H1 (cell line): ENCODE measurements around the gene GIPC1. TPM values are rescaled to one million over a fixed set of nuclear protein-coding genes. Genes with fewer than 3 reads are reported as not detected.

Source experiments
- CTCF ChIA-PET: fragments of 300-600 bp; sonication (Branson Sonifier 250); formaldehyde crosslinking; loops from one replicate; lab custom pipeline; 2021; ENCODE audit not compliant: partially characterized antibody; lab: Charles Lee
- POLR2A ChIA-PET: fragments of 300-600 bp; sonication (Branson Sonifier 250); formaldehyde crosslinking; loops from one replicate; lab custom pipeline; 2021; ENCODE audit warnings: inconsistent platforms; ENCODE audit not compliant: partially characterized antibody; lab: Charles Lee
- DNase-seq, 2 experiments: peaks; one replicate each; pipeline versions ENCODE4 v3.0.0 to v3.0.0-alpha.2; 2010 to 2022; ENCODE audit warnings: low spot score in 2 of 2, low read depth in 1 of 2, mixed read lengths in 1 of 2
- FAIRE-seq: peaks from 2 replicates; lab custom pipeline; 2011; peaks lifted over from hg19 to GRCh38; lab: Jason Lieb, UNC
- H2AFZ ChIP-seq: 2 replicates; pipeline ENCODE4 v1.8.1; 2012; ENCODE audit warnings: low read length, inconsistent platforms
- H2AK5ac ChIP-seq: 2 replicates; pipeline ENCODE4 v1.6.1; 2013; ENCODE audit warnings: low read depth, low read length
- H2BK120ac ChIP-seq: replicated peaks from 2 replicates; pipeline ENCODE3; 2013; ENCODE audit warnings: low read depth, low read length, inconsistent platforms
- H2BK12ac ChIP-seq: 2 replicates; pipeline ENCODE4 v1.6.1; 2013; ENCODE audit warnings: low read depth, low read length
- H2BK15ac ChIP-seq: 2 replicates; pipeline ENCODE4 v1.6.1; 2013; ENCODE audit warnings: low read length
- H2BK20ac ChIP-seq: 2 replicates; pipeline ENCODE4 v1.6.1; 2013; ENCODE audit warnings: low read length
- H2BK5ac ChIP-seq: 2 replicates; pipeline ENCODE4 v1.6.1; 2013; ENCODE audit warnings: low read depth, low read length
- H3K14ac ChIP-seq: 2 replicates; pipeline ENCODE4 v1.6.1; 2013; ENCODE audit warnings: inconsistent platforms; ENCODE audit not compliant: insufficient read length
- H3K18ac ChIP-seq: 2 replicates; pipeline ENCODE4 v1.6.1; 2013; ENCODE audit warnings: low read length; ENCODE audit errors: extremely low read depth
- H3K23ac ChIP-seq: 2 replicates; pipeline ENCODE4 v1.6.1; 2013; ENCODE audit warnings: inconsistent platforms; ENCODE audit not compliant: insufficient read length
- H3K23me2 ChIP-seq: 2 replicates; pipeline ENCODE4 v1.6.1; 2013; ENCODE audit warnings: low read depth, low read length
- H3K27ac ChIP-seq: 2 replicates; pipeline ENCODE4 v1.6.1; 2011; ENCODE audit warnings: low read depth, low read length, inconsistent platforms
- H3K27me3 ChIP-seq, 4 experiments: replicated peaks in 1 of 4; 1 replicate in 1 of 4; 2 replicates in 3 of 4; pipeline versions ENCODE4 v1.6.1 to v1.8.1; 2011 to 2013; ENCODE audit warnings: low read length in 3 of 4, mild to moderate bottlenecking in 3 of 4, inconsistent platforms in 2 of 4, mixed read lengths in 2 of 4, moderate library complexity in 1 of 4; ENCODE audit not compliant: control insufficient read depth in 3 of 4, insufficient read depth in 3 of 4; ENCODE audit errors: extremely low read depth in 1 of 4
- H3K36me3 ChIP-seq, 4 experiments: 2 replicates each; pipeline versions ENCODE4 v1.6.1 to v1.8.1; 2011 to 2013; ENCODE audit warnings: mild to moderate bottlenecking in 4 of 4, low read length in 3 of 4, moderate library complexity in 2 of 4, control low read depth in 1 of 4, inconsistent platforms in 1 of 4; ENCODE audit not compliant: insufficient read depth in 4 of 4, control insufficient read depth in 2 of 4
- H3K4ac ChIP-seq: replicated peaks from 2 replicates; pipeline ENCODE3; 2013; ENCODE audit warnings: low read length, low read depth, mixed read lengths, inconsistent platforms; ENCODE audit not compliant: insufficient read length
- H3K4me1 ChIP-seq, 4 experiments: replicated peaks in 1 of 4; 1 replicate in 1 of 4; 2 replicates in 3 of 4; pipeline versions ENCODE4 v1.6.1 to v1.8.1; 2011 to 2013; ENCODE audit warnings: low read length in 3 of 4, inconsistent platforms in 2 of 4, mixed read lengths in 1 of 4; ENCODE audit not compliant: insufficient read depth in 4 of 4, control insufficient read depth in 3 of 4
- H3K4me2 ChIP-seq, 2 experiments: 2 replicates each; pipeline versions ENCODE4 v1.6.1 to v1.8.1; 2011 to 2013; ENCODE audit warnings: low read depth in 2 of 2, low read length in 2 of 2, control low read depth in 1 of 2, inconsistent platforms in 1 of 2, mild to moderate bottlenecking in 1 of 2; ENCODE audit not compliant: insufficient read depth in 1 of 2
- H3K4me3 ChIP-seq, 4 experiments: fragments of 200-600, 300-600 bp in 1 of 4; sonication (generic), shearing (Covaris generic), sonication (Bioruptor Twin) in 1 of 4; 2 replicates each; pipeline versions ENCODE4 v1.5.1 to v1.8.1; 2011 to 2016; ENCODE audit warnings: low read length in 4 of 4, low read depth in 3 of 4, control low read depth in 2 of 4, inconsistent platforms in 2 of 4, mild to moderate bottlenecking in 2 of 4, mixed read lengths in 1 of 4, moderate library complexity in 1 of 4; ENCODE audit not compliant: insufficient read depth in 2 of 4; ENCODE audit errors: extremely low read depth in 1 of 4
- H3K56ac ChIP-seq: replicated peaks from 2 replicates; pipeline ENCODE3; 2013; ENCODE audit warnings: low read depth, mild to moderate bottlenecking, mixed read lengths, low read length, inconsistent platforms; ENCODE audit not compliant: insufficient read length
- H3K79me1 ChIP-seq: 2 replicates; pipeline ENCODE4 v1.6.1; 2013; ENCODE audit warnings: low read depth, low read length, control low read depth
- H3K79me2 ChIP-seq, 2 experiments: 2 replicates each; pipeline versions ENCODE4 v1.6.1 to v1.8.1; 2012 to 2013; ENCODE audit warnings: low read length in 2 of 2, mild to moderate bottlenecking in 2 of 2, inconsistent platforms in 1 of 2; ENCODE audit not compliant: insufficient read depth in 2 of 2, control insufficient read depth in 1 of 2
- H3K9ac ChIP-seq, 4 experiments: replicated peaks in 1 of 4; 1 replicate in 1 of 4; 2 replicates in 3 of 4; pipeline versions ENCODE4 v1.6.1 to v1.8.1; 2011 to 2013; ENCODE audit warnings: low read depth in 3 of 4, low read length in 3 of 4, control low read depth in 2 of 4, mild to moderate bottlenecking in 2 of 4, moderate library complexity in 2 of 4, inconsistent platforms in 1 of 4; ENCODE audit errors: extremely low read depth in 1 of 4
- H3K9me3 ChIP-seq, 2 experiments: 2 replicates each; pipeline versions ENCODE4 v1.6.1 to v1.8.1; 2012 to 2013; ENCODE audit warnings: mild to moderate bottlenecking in 2 of 2, moderate library complexity in 2 of 2, control low read depth in 1 of 2, inconsistent platforms in 1 of 2, low read depth in 1 of 2, low read length in 1 of 2, mixed read lengths in 1 of 2; ENCODE audit not compliant: insufficient read depth in 2 of 2
- H4K20me1 ChIP-seq, 2 experiments: replicated peaks in 1 of 2; 2 replicates each; pipeline versions ENCODE3 to v1.8.1; 2011 to 2013; ENCODE audit warnings: inconsistent platforms in 2 of 2, low read length in 2 of 2, mild to moderate bottlenecking in 1 of 2; ENCODE audit not compliant: insufficient read depth in 2 of 2, control insufficient read depth in 1 of 2
- H4K5ac ChIP-seq: 2 replicates; pipeline ENCODE4 v1.6.1; 2013; ENCODE audit warnings: low read length, low read depth, mixed read lengths, inconsistent platforms; ENCODE audit not compliant: insufficient read length
- H4K8ac ChIP-seq: 2 replicates; pipeline ENCODE4 v1.8.0; 2013; ENCODE audit warnings: mild to moderate bottlenecking, moderate library complexity, low read length, inconsistent platforms; ENCODE audit not compliant: insufficient read depth; ENCODE audit errors: extremely low read depth
- H4K91ac ChIP-seq: replicated peaks from 2 replicates; pipeline ENCODE3; 2013; ENCODE audit warnings: low read length, mixed read lengths, inconsistent platforms; ENCODE audit not compliant: insufficient read length
- BCL11A ChIP-seq, 2 experiments: IDR thresholded peaks; one replicate each; pipeline ENCODE4 v1.6.1; 2011; ENCODE audit warnings: low read depth in 2 of 2, low read length in 2 of 2, mild to moderate bottlenecking in 2 of 2
- CBX8 ChIP-seq: fragments of 300-800, 300-1000 bp; sonication (generic); IDR thresholded peaks from 2 replicates; pipeline ENCODE4 v1.7.1; 2016; ENCODE audit warnings: low read depth, low read length, borderline replicate concordance
- CEBPB ChIP-seq: IDR thresholded peaks from 2 replicates; pipeline ENCODE4 v1.6.1; 2012; ENCODE audit warnings: low read depth, low read length
- FOSL1 ChIP-seq: IDR thresholded peaks from 2 replicates; pipeline ENCODE4 v1.6.1; 2011; ENCODE audit warnings: mild to moderate bottlenecking, low read depth, low read length, moderate library complexity; ENCODE audit not compliant: insufficient read depth
- GTF2F1 ChIP-seq: IDR thresholded peaks from 2 replicates; pipeline ENCODE4 v1.6.1; 2012; ENCODE audit warnings: low read depth, low read length, improper control_type of control experiment, borderline replicate concordance
- JUN ChIP-seq: IDR thresholded peaks from 2 replicates; pipeline ENCODE4 v1.6.1; 2011; ENCODE audit warnings: low read depth, mild to moderate bottlenecking, improper control_type of control experiment, low read length
- JUND ChIP-seq: IDR thresholded peaks from 2 replicates; pipeline ENCODE4 v1.6.1; 2011; ENCODE audit warnings: mild to moderate bottlenecking, improper control_type of control experiment, low read length
- NANOG ChIP-seq: IDR thresholded peaks from 2 replicates; pipeline ENCODE4 v1.6.1; 2011; ENCODE audit warnings: low read length, low read depth, mild to moderate bottlenecking, inconsistent platforms; ENCODE audit not compliant: insufficient read depth, poor library complexity, severe bottlenecking
- SIX5 ChIP-seq: IDR thresholded peaks from 2 replicates; pipeline ENCODE4 v1.6.1; 2011; ENCODE audit warnings: mild to moderate bottlenecking, low read depth, low read length
- SP1 ChIP-seq: IDR thresholded peaks from 2 replicates; pipeline ENCODE4 v1.6.1; 2011; ENCODE audit warnings: low read depth, low read length
- SUZ12 ChIP-seq: fragments of 200-600 bp; sonication (generic); IDR thresholded peaks from 2 replicates; pipeline ENCODE4 v1.6.1; 2012; ENCODE audit warnings: mild to moderate bottlenecking, inconsistent platforms, low read length, moderate library complexity, mixed read lengths
- TAF1 ChIP-seq: IDR thresholded peaks from 2 replicates; pipeline ENCODE4 v1.6.1; 2011; ENCODE audit warnings: mild to moderate bottlenecking, low read depth, low read length
- TCF12 ChIP-seq: IDR thresholded peaks from 2 replicates; pipeline ENCODE4 v1.6.1; 2011; ENCODE audit warnings: low read depth, mild to moderate bottlenecking, low read length
- WGBS, 2 experiments: shearing (Covaris generic) in 1 of 2; methylation state at CpG; one replicate each; pipeline versions ENCODE4 v1.1.6 to v1.1.7; 2013 to 2015; ENCODE audit warnings: low lambda C conversion rate in 2 of 2, mixed read lengths in 2 of 2, inconsistent platforms in 1 of 2, low coverage in 1 of 2, missing lambda C conversion rate in 1 of 2; ENCODE audit not compliant: insufficient replicate concordance in 2 of 2, insufficient coverage in 1 of 2, insufficient read length in 1 of 2; ENCODE audit errors: extremely low coverage in 1 of 2, missing lambda C conversion rate in 1 of 2; 5-methylcytosine and 5-hydroxymethylcytosine counted together
- polyA plus RNA-seq, 7 experiments: library from polyadenylated mRNA; depleted of rRNA in 3 of 7; stranded (reverse) in 5 of 7; unstranded in 2 of 7; fragments of >200 nt in 5 of 7; fragments of 200-250 nt in 2 of 7; gene quantifications; 1 replicate in 5 of 7; 2 replicates in 1 of 7; 4 replicates in 1 of 7; pipeline versions ENCODE4 v1.2.1 to v1.2.3, GENCODE V29; 2011 to 2013; ENCODE audit warnings: missing spikeins in 2 of 7, mixed read lengths in 2 of 7
- total RNA-seq: library from RNA; stranded (reverse); fragmentation: NEBNext Ultra II Directional; extraction: Animal tissue kit (Norgen Biotek cat#: 25700); gene quantifications from 2 replicates; pipeline ENCODE4 v1.2.1, GENCODE V29; 2021
- TF ChIP-seq, protein P1 (sequence below): IDR thresholded peaks from 2 replicates; pipeline ENCODE4 v1.6.1; 2011; ENCODE audit warnings: low read depth, mild to moderate bottlenecking, low read length; ENCODE audit not compliant: insufficient read depth

The GIPC1 gene
- total and polyA plus RNA-seq, 2 of the 8 experiments (the other 6 are each of a cell fraction or from before 2014, with no cell fraction given), result 65.6 to 72.0 TPM

DNA sequence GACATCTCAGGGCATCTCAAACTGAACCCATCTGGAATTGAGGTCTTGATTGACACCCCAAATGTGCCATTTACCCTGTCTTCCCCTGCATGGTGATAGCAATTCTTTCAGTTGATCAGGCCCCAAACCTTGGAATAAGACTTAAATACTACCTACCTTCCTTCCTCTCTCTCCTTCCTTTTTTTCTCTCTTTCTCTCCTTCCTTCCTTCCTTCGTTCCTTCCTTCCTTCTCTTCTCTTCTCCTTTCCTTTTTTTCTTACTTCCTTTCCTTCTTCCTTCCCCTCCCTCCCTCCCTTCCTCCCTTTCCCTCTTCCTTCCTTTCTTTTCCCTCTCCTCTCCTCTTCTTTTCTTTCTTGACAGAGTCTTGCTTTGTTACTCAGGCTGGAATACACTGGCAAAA is 7.4 kb upstream of the GIPC1 start:
- Histone ChIP-seq H2AFZ (no peak overlapping the region), H4K5ac (no peak overlapping the region), H2BK12ac (no peak overlapping the region), H2BK120ac (no peak overlapping the region), H3K4me3 (no peak overlapping the region), H3K9me3 (no peaks in the 10 kb centered on the region), H3K79me1 (no peaks in the 10 kb centered on the region), H2BK20ac (no peak overlapping the region), H3K14ac (no peak overlapping the region), H3K79me2 (no peaks in the 10 kb centered on the region), H3K9ac (no peak overlapping the region), H3K27me3 (no peaks in the 10 kb centered on the region), H2BK5ac (no peak overlapping the region), H3K4ac (no peak overlapping the region), H4K91ac (no peak overlapping the region), H3K23me2 (no peaks in the 10 kb centered on the region; the same call in 1 of the 2 replicates), H2AK5ac (no peak overlapping the region), H4K20me1 (no peaks in the 10 kb centered on the region), H2BK15ac (no peak overlapping the region), H4K8ac (no peak overlapping the region), H3K36me3 (no peaks in the 10 kb centered on the region), H3K4me1 (peaks cover 0 to 4% (median 2%) of the 10 kb centered on the region in 4 experiments; a peak in 3 of 7 replicates), H3K23ac (no peak overlapping the region), H3K56ac (no peak overlapping the region), H3K4me2 (no peak overlapping the region), H3K27ac (no peak overlapping the region), H3K18ac (no peak overlapping the region)
- FAIRE-seq, result no peak
- CTCF ChIA-PET, result interaction anchor here (0.6 to 5.0 kb wide), 8 partner anchors 10 to 1674 kb away, joined by 3 to 36 read pairs (median 4); no protein-coding TSS in a partner anchor
- WGBS, 2 experiments, result 80% methylated on average over 1 of the region's 1 CpG; no CpG with 5 or more reads in 1 of the 2 experiments
- POLR2A ChIA-PET, result interaction anchor here (0.6 kb wide), 1 partner anchor 58 kb away, joined by 3 read pairs; no protein-coding TSS in a partner anchor
- no peak for DNase-seq
- TF ChIP-seq SUZ12, result no peak
- no peak for TF ChIP-seq TAF1
- TF ChIP-seq NANOG, result no peak
- TF ChIP-seq, protein P1, sequence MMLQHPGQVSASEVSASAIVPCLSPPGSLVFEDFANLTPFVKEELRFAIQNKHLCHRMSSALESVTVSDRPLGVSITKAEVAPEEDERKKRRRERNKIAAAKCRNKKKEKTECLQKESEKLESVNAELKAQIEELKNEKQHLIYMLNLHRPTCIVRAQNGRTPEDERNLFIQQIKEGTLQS, result no peak
- no peak for TF ChIP-seq SIX5
- TF ChIP-seq CEBPB, result no peak
- no peak for TF ChIP-seq FOSL1
- TF ChIP-seq JUN, result no peak
- TF ChIP-seq JUND, result no peak
- no peak for TF ChIP-seq SP1
- TF ChIP-seq GTF2F1, result no peak
- no peak for TF ChIP-seq BCL11A (IDR thresholded peaks at IDR 0.05; ENCODE audit: low read depth in 2 of 2, low read length in 2 of 2)
- no peak for TF ChIP-seq CBX8
- no peak for TF ChIP-seq TCF12
